ENCODE results near the gene NOX3.

Gene NOX3

DNA sequence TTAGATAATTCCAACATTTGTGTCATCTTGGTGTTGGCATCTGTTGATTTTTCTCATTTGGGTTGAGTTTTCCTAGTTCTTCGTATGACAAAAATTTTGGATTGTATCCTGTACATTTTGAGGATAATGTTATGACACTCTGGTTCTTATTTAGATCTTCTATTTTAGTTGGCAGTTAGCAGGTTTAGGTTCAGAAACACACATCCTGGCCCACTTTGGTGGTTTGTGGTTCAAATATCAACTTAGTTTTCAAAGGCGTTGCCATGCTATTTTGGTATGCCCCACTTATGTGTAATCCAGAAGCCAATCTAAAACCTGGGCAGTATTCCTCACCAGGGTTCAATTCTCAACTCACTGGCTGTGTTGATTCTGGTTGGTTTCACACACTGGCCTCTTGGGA is 68.2 kb downstream of the NOX3 start:
- no peak overlapping the region for H3K27ac Mint-ChIP-seq
- TF ChIP-seq, protein P1, sequence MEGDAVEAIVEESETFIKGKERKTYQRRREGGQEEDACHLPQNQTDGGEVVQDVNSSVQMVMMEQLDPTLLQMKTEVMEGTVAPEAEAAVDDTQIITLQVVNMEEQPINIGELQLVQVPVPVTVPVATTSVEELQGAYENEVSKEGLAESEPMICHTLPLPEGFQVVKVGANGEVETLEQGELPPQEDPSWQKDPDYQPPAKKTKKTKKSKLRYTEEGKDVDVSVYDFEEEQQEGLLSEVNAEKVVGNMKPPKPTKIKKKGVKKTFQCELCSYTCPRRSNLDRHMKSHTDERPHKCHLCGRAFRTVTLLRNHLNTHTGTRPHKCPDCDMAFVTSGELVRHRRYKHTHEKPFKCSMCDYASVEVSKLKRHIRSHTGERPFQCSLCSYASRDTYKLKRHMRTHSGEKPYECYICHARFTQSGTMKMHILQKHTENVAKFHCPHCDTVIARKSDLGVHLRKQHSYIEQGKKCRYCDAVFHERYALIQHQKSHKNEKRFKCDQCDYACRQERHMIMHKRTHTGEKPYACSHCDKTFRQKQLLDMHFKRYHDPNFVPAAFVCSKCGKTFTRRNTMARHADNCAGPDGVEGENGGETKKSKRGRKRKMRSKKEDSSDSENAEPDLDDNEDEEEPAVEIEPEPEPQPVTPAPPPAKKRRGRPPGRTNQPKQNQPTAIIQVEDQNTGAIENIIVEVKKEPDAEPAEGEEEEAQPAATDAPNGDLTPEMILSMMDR (IDR thresholded peaks at IDR 0.05; ENCODE audit: unreplicated experiment in 3 of 3) = no peak
- no peaks in the 10 kb centered on the region for H3K27me3 Mint-ChIP-seq (ENCODE audit: low read depth)
- no peak overlapping the region for H3K4me3 Mint-ChIP-seq
- no peaks in the 10 kb centered on the region for H3K4me1 Mint-ChIP-seq
- peaks cover 3% of the 10 kb centered on the region for H3K9me3 Mint-ChIP-seq
- H3K36me3 Mint-ChIP-seq (ENCODE audit: low read depth) = no peaks in the 10 kb centered on the region

DNA sequence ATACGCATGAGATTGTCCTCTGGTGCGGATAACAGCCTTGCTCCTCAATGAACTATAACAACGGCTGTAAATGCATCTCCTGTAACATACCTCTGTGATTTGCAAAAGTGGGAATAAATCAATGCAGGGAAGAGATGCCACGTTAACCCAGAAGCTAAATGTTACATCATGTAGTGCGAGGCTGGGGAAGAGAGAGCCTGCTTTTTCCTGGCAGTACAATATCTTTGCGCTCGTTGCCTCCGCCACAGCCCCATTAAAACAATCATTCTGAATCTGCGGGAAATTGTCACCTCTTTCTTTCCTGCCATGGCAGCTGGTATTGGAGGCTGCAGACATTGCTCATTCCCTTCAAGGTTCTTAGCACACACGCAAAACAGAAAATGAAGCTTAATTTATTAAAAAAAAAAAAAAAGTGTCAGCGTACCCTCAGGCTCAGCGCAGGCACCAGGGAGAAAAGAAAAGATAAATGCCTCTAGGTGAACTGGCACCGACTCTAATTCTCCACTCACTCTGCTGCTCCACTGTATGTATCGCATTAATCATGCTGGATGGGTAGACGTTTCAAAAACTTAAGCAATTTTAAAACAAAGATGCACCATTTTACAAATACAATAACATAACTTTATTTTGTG is 71.2 kb downstream of the NOX3 start:
- Mint-ChIP-seq H3K27me3 (ENCODE audit: low read depth) (no peaks in the 10 kb centered on the region), H3K27ac (no peak overlapping the region), H3K4me3 (no peak overlapping the region), H3K4me1 (no peaks in the 10 kb centered on the region), H3K9me3 (peaks cover 3% of the 10 kb centered on the region), H3K36me3 (ENCODE audit: low read depth) (no peaks in the 10 kb centered on the region)
- TF ChIP-seq, protein P1 (IDR thresholded peaks at IDR 0.05; ENCODE audit: unreplicated experiment in 3 of 3) = no peak

DNA sequence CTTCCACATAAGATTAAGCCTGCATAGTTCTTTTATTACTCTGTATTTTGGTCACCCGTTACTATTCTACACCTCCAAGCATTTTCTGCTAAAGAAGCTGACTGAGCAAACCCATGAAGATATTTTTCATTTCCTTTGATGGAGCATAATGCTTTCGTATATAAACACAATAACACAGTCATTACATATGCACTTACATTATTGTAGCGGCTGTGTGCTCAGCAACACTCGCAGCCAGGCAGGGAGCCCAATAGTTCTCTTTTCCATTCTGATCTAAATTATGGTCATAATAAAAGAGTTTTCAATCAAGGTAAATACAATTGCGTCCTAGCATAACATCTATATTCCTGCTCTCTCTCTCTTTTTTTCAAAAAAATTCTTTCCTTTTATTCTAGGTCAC is 71.7 kb downstream of the NOX3 start:
- H3K27ac Mint-ChIP-seq = no peak overlapping the region

GRCh38 chr6:155382338-155382685 is 73.3 kb downstream of the NOX3 start:
- Mint-ChIP-seq H3K27ac (no peak overlapping the region), H3K36me3 (ENCODE audit: low read depth) (no peaks in the 10 kb centered on the region), H3K27me3 (ENCODE audit: low read depth) (no peaks in the 10 kb centered on the region), H3K9me3 (peaks cover under 1% of the 10 kb centered on the region), H3K4me3 (no peak overlapping the region), H3K4me1 (no peaks in the 10 kb centered on the region)
- TF ChIP-seq, protein P1 (IDR thresholded peaks at IDR 0.05; ENCODE audit: unreplicated experiment in 3 of 3) = no peak

More for the DNA sequence above, 71.7 kb downstream of the NOX3 start:
- Mint-ChIP-seq H3K27me3 (ENCODE audit: low read depth) (no peaks in the 10 kb centered on the region), H3K4me3 (no peak overlapping the region), H3K9me3 (peaks cover 3% of the 10 kb centered on the region), H3K4me1 (no peaks in the 10 kb centered on the region), H3K36me3 (ENCODE audit: low read depth) (no peaks in the 10 kb centered on the region)
- TF ChIP-seq, protein P1 (IDR thresholded peaks at IDR 0.05; ENCODE audit: unreplicated experiment in 3 of 3) = no peak

DNA sequence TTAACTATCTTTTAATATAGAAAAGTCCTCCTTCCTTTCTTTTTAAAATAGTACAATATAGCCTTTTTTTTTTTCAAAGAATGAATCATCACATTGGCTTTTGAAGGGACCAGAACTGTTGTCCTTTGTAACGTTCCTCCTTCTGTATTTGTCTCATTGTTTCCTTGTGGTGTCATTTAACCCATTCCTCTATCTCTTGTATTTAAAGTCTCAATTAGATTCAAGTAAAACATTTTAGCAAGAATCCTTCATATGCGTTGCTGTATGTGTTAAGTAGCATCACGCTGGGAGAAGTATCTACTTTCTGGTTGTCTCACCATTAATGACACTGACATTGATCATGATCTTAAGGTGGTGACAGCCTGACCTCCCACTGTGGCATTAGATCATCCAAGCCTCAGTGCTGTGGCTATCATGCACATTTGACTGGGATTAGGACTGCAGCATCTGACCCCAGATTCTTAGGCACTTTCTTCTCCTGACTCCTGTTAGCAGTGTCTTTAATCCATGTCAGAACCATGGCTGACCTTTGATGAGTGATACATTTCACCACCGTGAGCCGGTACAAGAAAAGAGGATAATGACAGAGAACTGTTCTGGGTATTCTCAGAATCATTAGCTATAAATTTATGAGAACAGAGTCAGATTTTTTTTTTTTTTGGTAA is 73.8 kb downstream of the NOX3 start:
- Mint-ChIP-seq H3K36me3 (ENCODE audit: low read depth) (no peaks in the 10 kb centered on the region), H3K27ac (no peak overlapping the region), H3K4me1 (no peaks in the 10 kb centered on the region), H3K4me3 (no peak overlapping the region), H3K9me3 (no peaks in the 10 kb centered on the region), H3K27me3 (ENCODE audit: low read depth) (no peaks in the 10 kb centered on the region)
- TF ChIP-seq, protein P1 (IDR thresholded peaks at IDR 0.05; ENCODE audit: unreplicated experiment in 3 of 3) = no peak

Measured in nephron (organoid).